HepG2 (cell line): Measurements from ENCODE around the gene PXDC1. TPM values are rescaled to one million over a fixed set of nuclear protein-coding genes. Genes with fewer than 3 reads are reported as not detected.

Experiments
- ATAC-seq: fragments of 200-7000 bp; cut with Tn5 transposase; 3 replicates; pipeline ENCODE4 v1.9.1; 2020; ENCODE audit warnings: mild to moderate bottlenecking, moderate library complexity
- BruUV-seq: library from RNA; stranded (reverse); fragments of 400-500 nt; replicated peaks from 2 replicates; lab custom pipeline; 2021; lab: Mats Ljungman, UMichigan
- CTCF ChIA-PET: fragments of 300-600 bp; formaldehyde crosslinking; extraction: SDS; loops from one replicate; lab custom pipeline; 2021; ENCODE audit warnings: low total read pairs, inconsistent platforms, low intra/inter-chr PET ratio; lab: Yijun Ruan, JAX
- POLR2A ChIA-PET: fragments of 350-600 bp; sonication (Branson Sonifier 250); formaldehyde crosslinking; loops from one replicate; lab custom pipeline; 2020; ENCODE audit warnings: antibody characterized with exemption, inconsistent platforms; lab: Yijun Ruan, JAX
- DNase-seq: peaks from one replicate; pipeline ENCODE4 v3.0.0-alpha.2; 2015; ENCODE audit warnings: low spot score
- FAIRE-seq: peaks from 3 replicates; lab custom pipeline; 2011; peaks lifted over from hg19 to GRCh38; lab: Jason Lieb, UNC
- H2AFZ ChIP-seq: one replicate; pipeline ENCODE4 v1.6.1; 2011; ENCODE audit warnings: low read length, inconsistent platforms
- H3K27ac ChIP-seq: fragments of 300-600 bp; 3 replicates; pipeline ENCODE4 v1.8.0; 2011; ENCODE audit warnings: mixed run types, mild to moderate bottlenecking, mixed read lengths, low read length, inconsistent platforms; ENCODE audit not compliant: insufficient read depth; ENCODE audit errors: extremely low read length
- H3K27me3 ChIP-seq, 2 experiments: fragments of 200-600 bp in 1 of 2; 2 replicates in 1 of 2; 3 replicates in 1 of 2; pipeline versions ENCODE4 v1.6.0 to v1.8.0; 2011; ENCODE audit warnings: low read length in 2 of 2, mild to moderate bottlenecking in 2 of 2, moderate library complexity in 2 of 2, inconsistent platforms in 1 of 2; ENCODE audit not compliant: insufficient read depth in 2 of 2, control insufficient read depth in 1 of 2
- H3K36me3 ChIP-seq, 2 experiments: fragments of 200-600 bp in 1 of 2; replicated peaks in 1 of 2; 2 replicates in 1 of 2; 3 replicates in 1 of 2; pipeline versions ENCODE4 v1.5.1 to v1.8.0; 2011; ENCODE audit warnings: low read length in 2 of 2, inconsistent platforms in 1 of 2; ENCODE audit not compliant: insufficient read depth in 2 of 2, control insufficient read depth in 1 of 2
- H3K4me1 ChIP-seq: 2 replicates; pipeline ENCODE4 v1.5.1; 2012; ENCODE audit warnings: low read length, inconsistent platforms; ENCODE audit not compliant: insufficient read depth
- H3K4me2 ChIP-seq: 2 replicates; pipeline ENCODE4 v1.6.0; 2011; ENCODE audit warnings: low read depth, low read length, inconsistent platforms
- H3K4me3 ChIP-seq, 3 experiments: fragments of 200-600 bp in 1 of 3; sonication (generic), shearing (Covaris generic) in 1 of 3; replicated peaks in 1 of 3; 2 replicates each; pipeline ENCODE4 v1.5.1; 2011 to 2016; ENCODE audit warnings: low read length in 3 of 3, inconsistent platforms in 2 of 3, low read depth in 2 of 3, mild to moderate bottlenecking in 2 of 3, control low read depth in 1 of 3, mixed read lengths in 1 of 3; ENCODE audit not compliant: insufficient read depth in 1 of 3
- H3K79me2 ChIP-seq: one replicate; pipeline ENCODE4 v1.6.1; 2011; ENCODE audit warnings: low read length, inconsistent platforms; ENCODE audit not compliant: insufficient read depth
- H3K9ac ChIP-seq: 2 replicates; pipeline ENCODE4 v1.6.0; 2011; ENCODE audit warnings: mild to moderate bottlenecking, low read depth, low read length, inconsistent platforms; ENCODE audit not compliant: insufficient read depth
- H3K9me3 ChIP-seq: 2 replicates; pipeline ENCODE4 v1.5.1; 2012; ENCODE audit warnings: mild to moderate bottlenecking, low read length
- H4K20me1 ChIP-seq: 2 replicates; pipeline ENCODE4 v1.6.0; 2011; ENCODE audit warnings: inconsistent platforms, mild to moderate bottlenecking, low read length, moderate library complexity; ENCODE audit not compliant: insufficient read depth
- HDAC6 ChIP-seq: fragments of 200-600 bp; sonication (generic); IDR thresholded peaks from 2 replicates; pipeline ENCODE4 v1.7.0; 2017; ENCODE audit warnings: mild to moderate bottlenecking, antibody characterized with exemption, low read length, low read depth
- PHF20 ChIP-seq: sonication (generic); formaldehyde crosslinking; IDR thresholded peaks from 2 replicates; pipeline ENCODE4 v1.5.0; 2020; ENCODE audit warnings: mild to moderate bottlenecking, missing genetic modification reagents
- RAD21 ChIP-seq: fragments of 450-650 bp; formaldehyde crosslinking; IDR thresholded peaks from 2 replicates; pipeline ENCODE4 v1.5.0; 2020; ENCODE audit warnings: mild to moderate bottlenecking
- ZFP36L1 ChIP-seq: sonication (generic); formaldehyde crosslinking; IDR thresholded peaks from 2 replicates; pipeline ENCODE4 v1.8.0; 2022; ENCODE audit warnings: mild to moderate bottlenecking, missing genetic modification reagents, moderate library complexity
- ZNF350 ChIP-seq: sonication (generic); formaldehyde crosslinking; IDR thresholded peaks from 2 replicates; pipeline ENCODE4 v1.4.0; 2020; ENCODE audit warnings: mild to moderate bottlenecking, low read depth, missing genetic modification reagents, borderline replicate concordance
- WGBS: methylation state at CpG from one replicate; pipeline ENCODE4 v1.1.6; 2017; ENCODE audit warnings: low lambda C conversion rate; 5-methylcytosine and 5-hydroxymethylcytosine counted together
- in situ Hi-C: cut with HindIII; loops from 2 replicates; pipeline ENCODE4 v1.10.0; 2017; ENCODE audit warnings: low pct_unique_long_range_greater_than_20kb; ENCODE audit not compliant: extremely low pct_ligation_motif_present
- intact Hi-C: fragments of 100-400 bp; cut with micrococcal nuclease; formaldehyde crosslinking; loops from one replicate; pipeline ENCODE4 v1.10.0; 2022; ENCODE audit not compliant: unreplicated experiment
- polyA plus RNA-seq, 8 experiments: library from polyadenylated mRNA; depleted of rRNA in 3 of 8; stranded (reverse) in 7 of 8; unstranded in 1 of 8; fragments of >200 nt; fragmentation: Illumina TruSeq in 4 of 8; extraction: Trizol in 4 of 8; gene quantifications; 2 replicates each; pipeline versions ENCODE4 v1.2.1 to v1.2.3, GENCODE V29; 2011 to 2016; ENCODE audit warnings: low read depth in 4 of 8, missing spikeins in 1 of 8, mixed read lengths in 1 of 8; ENCODE audit not compliant: insufficient read depth in 1 of 8
- total RNA-seq, 5 experiments: library from RNA; depleted of rRNA; stranded (reverse); fragments of >200 nt; fragmentation: Illumina TruSeq; extraction: Trizol; gene quantifications; 2 replicates each; pipeline ENCODE4 v1.2.3, GENCODE V29; 2016; ENCODE audit warnings: low read depth in 1 of 5
- TF ChIP-seq, protein P1 (sequence below): IDR thresholded peaks from 2 replicates; pipeline ENCODE4 v1.6.1; 2016
- TF ChIP-seq, protein P2 (sequence below): sonication (generic); formaldehyde crosslinking; IDR thresholded peaks from 2 replicates; pipeline ENCODE4 v1.5.1; 2020; ENCODE audit warnings: mild to moderate bottlenecking, missing genetic modification reagents, borderline replicate concordance

Gene PXDC1
- total and polyA plus RNA-seq, 2 of the 13 experiments (the other 11 are each of a cell fraction or from before 2014, with no cell fraction given), result 32.4 to 34.7 TPM

DNA sequence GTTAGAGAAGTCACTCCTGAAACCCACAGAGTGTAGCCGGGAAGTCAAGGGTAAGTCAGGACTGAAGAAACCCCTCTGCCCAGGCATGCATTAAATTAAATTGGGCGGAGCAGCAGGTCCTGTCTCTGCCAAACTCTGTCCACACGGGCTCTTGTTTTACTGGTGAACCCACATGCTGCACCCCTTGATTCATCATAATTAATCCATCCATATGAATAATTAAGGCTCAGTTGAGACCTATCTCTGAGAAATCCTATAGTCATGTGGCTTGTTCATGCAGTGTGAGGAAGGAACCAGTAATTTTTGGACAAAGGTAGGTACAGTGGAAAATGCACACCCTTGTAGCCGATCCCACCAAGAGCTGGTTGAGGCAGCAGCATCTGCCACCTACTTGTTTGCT, 43.0 kb downstream of the PXDC1 start:
- Histone ChIP-seq H3K4me3 (no peak overlapping the region), H3K79me2 (no peaks in the 10 kb centered on the region), H4K20me1 (no peaks in the 10 kb centered on the region), H3K27ac (no peak overlapping the region), H3K9me3 (no peaks in the 10 kb centered on the region), H3K36me3 (no peaks in the 10 kb centered on the region), H3K4me1 (peaks cover 16% of the 10 kb centered on the region; the same call in 1 of the 2 replicates), H3K4me2 (no peak overlapping the region), H2AFZ (no peak overlapping the region), H3K27me3 (no peaks in the 10 kb centered on the region), H3K9ac (no peak overlapping the region)
- no peak for TF ChIP-seq HDAC6
- BruUV-seq, result no TSS peak
- intact Hi-C loops, result no loop called here
- no peak for DNase-seq
- POLR2A ChIA-PET, result no interaction called here
- CTCF ChIA-PET, result no interaction called here
- in situ Hi-C loops, result no loop called here
- 56% methylated on average over 4 of the region's 4 CpGs for whole genome bisulfite sequencing
- ATAC-seq, result no peak; the same call in 2 of the 3 replicates
- no peak for FAIRE-seq

DNA sequence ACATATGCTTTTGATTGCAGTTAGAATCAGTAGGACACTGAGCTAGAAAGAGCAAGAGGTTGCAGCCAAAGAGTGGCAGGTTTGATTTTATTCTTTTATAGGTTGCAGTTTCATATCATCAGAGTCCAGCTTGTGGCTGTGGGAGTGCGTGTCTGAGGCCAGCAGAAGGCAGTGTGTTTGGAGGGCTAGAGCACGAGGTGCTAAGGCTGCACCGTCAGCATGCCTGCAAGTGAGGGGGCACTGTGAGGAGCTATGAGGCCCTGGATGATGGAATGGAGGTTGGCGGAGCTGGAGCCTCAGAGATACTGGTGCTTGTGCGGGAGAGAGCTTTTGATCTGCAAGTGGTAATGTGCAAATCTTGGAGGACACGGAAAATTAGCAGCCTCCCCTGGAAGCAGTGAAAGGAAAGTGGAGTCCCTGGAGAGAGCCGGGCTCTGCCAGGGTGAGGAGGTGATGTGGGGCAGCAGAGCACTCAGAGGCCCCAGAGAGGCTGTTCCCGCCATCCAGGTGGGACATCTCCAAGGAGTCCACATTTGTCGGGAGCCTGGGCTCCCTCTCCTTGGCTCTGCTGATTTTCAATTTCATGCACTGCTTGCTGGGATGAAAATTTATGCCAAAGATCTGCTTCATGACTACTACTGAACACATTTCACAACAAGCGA, 43.6 kb downstream of the PXDC1 start:
- DNase-seq (no peak), FAIRE-seq (no peak), ATAC-seq (no peak; the same call in 2 of the 3 replicates)
- H3K4me1 ChIP-seq, result peaks cover 16% of the 10 kb centered on the region; the same call in 1 of the 2 replicates
- 68% methylated on average over 10 of the region's 10 CpGs for WGBS
- H3K27ac ChIP-seq, result no peak overlapping the region
- no peaks in the 10 kb centered on the region for H4K20me1 ChIP-seq
- no peaks in the 10 kb centered on the region for H3K9me3 ChIP-seq
- H3K9ac ChIP-seq, result no peak overlapping the region
- in situ Hi-C loops, result no loop called here
- no peaks in the 10 kb centered on the region for H3K79me2 ChIP-seq
- no peaks in the 10 kb centered on the region for H3K36me3 ChIP-seq
- H3K4me2 ChIP-seq, result no peak overlapping the region
- intact Hi-C loops, result no loop called here
- no peak overlapping the region for H2AFZ ChIP-seq
- no peaks in the 10 kb centered on the region for H3K27me3 ChIP-seq
- ChIA-PET CTCF (no interaction called here), POLR2A (no interaction called here)
- no peak overlapping the region for H3K4me3 ChIP-seq
- BruUV-seq, result no TSS peak
- TF ChIP-seq ZNF350 (CRISPR knock-in tag) (no peak), RAD21 (CRISPR knock-in tag) (no peak), ZFP36L1 (CRISPR knock-in tag) (no peak), PHF20 (CRISPR knock-in tag) (no peak)
- TF ChIP-seq, protein P1, sequence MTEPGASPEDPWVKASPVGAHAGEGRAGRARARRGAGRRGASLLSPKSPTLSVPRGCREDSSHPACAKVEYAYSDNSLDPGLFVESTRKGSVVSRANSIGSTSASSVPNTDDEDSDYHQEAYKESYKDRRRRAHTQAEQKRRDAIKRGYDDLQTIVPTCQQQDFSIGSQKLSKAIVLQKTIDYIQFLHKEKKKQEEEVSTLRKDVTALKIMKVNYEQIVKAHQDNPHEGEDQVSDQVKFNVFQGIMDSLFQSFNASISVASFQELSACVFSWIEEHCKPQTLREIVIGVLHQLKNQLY, result no peak
- TF ChIP-seq, protein P2, sequence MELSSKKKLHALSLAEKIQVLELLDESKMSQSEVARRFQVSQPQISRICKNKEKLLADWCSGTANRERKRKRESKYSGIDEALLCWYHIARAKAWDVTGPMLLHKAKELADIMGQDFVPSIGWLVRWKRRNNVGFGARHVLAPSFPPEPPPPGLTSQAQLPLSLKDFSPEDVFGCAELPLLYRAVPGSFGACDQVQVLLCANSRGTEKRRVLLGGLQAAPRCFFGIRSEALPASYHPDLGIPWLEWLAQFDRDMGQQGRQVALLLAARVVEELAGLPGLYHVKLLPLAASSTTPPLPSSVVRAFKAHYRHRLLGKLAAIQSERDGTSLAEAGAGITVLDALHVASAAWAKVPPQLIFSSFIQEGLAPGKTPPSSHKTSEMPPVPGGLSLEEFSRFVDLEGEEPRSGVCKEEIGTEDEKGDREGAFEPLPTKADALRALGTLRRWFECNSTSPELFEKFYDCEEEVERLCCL, result no peak
